HG02870 (cell line): ENCODE results near the gene PLA2G4B.
A peak's percentile ranks its signal among the peaks of the same experiment; 100 is the strongest.
"Not testable (repeated sequence)": the region's sequence is repeated elsewhere in the genome, so short reads cannot be mapped to it uniquely, and the experiment has no call there.

Source experiments
- ATAC-seq: cut with Tn5 transposase; IDR thresholded peaks from one replicate; pipeline ENCODE4 v1.9.1; 2021; ENCODE audit warnings: mild to moderate bottlenecking, moderate library complexity; ENCODE audit not compliant: unreplicated experiment

Gene PLA2G4B

GRCh38 chr15:41825572-41826535, 12.8 kb upstream of the PLA2G4B start:
- no peak for ATAC-seq

GRCh38 chr15:41827290-41827879, 11.3 kb upstream of the PLA2G4B start:
- ATAC-seq: no peak

GRCh38 chr15:41827880-41828806, 10.5 kb upstream of the PLA2G4B start, which contains the start of gene JMJD7:
Gene JMJD7, plus strand, starts transcription at chr15:41828092. Its CDS starts 33 bp downstream, at chr15:41828125.
- peak; percentile 62 for ATAC-seq

GRCh38 chr15:41828807-41829141, 9.9 kb upstream of the PLA2G4B start:
- no peak for ATAC-seq

GRCh38 chr15:41829959-41830646, 8.5 kb upstream of the PLA2G4B start:
- ATAC-seq: no peak

GRCh38 chr15:41831291-41831690, 7.4 kb upstream of the PLA2G4B start:
- ATAC-seq: not testable (repeated sequence)

- no peak for ATAC-seq
Observed at GRCh38 chr15:41832208-41832607, 6.4 kb upstream of the PLA2G4B start.

GRCh38 chr15:41832875-41833274, 5.8 kb upstream of the PLA2G4B start:
- no peak for ATAC-seq

- ATAC-seq: no peak
Observed at GRCh38 chr15:41834096-41834495, 4.6 kb upstream of the PLA2G4B start.

- no peak for ATAC-seq
Observed at GRCh38 chr15:41836073-41836472, 2.6 kb upstream of the PLA2G4B start.

GRCh38 chr15:41836713-41837454, 1.8 kb upstream of the PLA2G4B start:
- ATAC-seq: no peak

GRCh38 chr15:41839781-41840491, 1.3 kb downstream of the PLA2G4B start:
- ATAC-seq: no peak

GRCh38 chr15:41840673-41841072, 2.0 kb downstream of the PLA2G4B start:
- no peak for ATAC-seq

- no peak for ATAC-seq
Observed at GRCh38 chr15:41841131-41841530, 2.5 kb downstream of the PLA2G4B start.

- ATAC-seq: no peak
Observed at GRCh38 chr15:41842229-41842628, 3.6 kb downstream of the PLA2G4B start.

GRCh38 chr15:41843571-41843970, 4.9 kb downstream of the PLA2G4B start:
- ATAC-seq: no peak

- no peak for ATAC-seq
Observed at GRCh38 chr15:41844814-41845213, 6.2 kb downstream of the PLA2G4B start.

- ATAC-seq: no peak
Observed at GRCh38 chr15:41847206-41847605, 8.6 kb downstream of the PLA2G4B start.

GRCh38 chr15:41847981-41848380, 9.3 kb downstream of the PLA2G4B start:
- no peak for ATAC-seq
